GM12874 (cell line): ENCODE measurements around the gene FHIT.

Experiments used
- CTCF ChIP-seq: IDR thresholded peaks from 2 replicates; pipeline ENCODE4 v1.5.1; 2011; ENCODE audit warnings: low read depth, mild to moderate bottlenecking, control low read depth, low read length, moderate library complexity; ENCODE audit not compliant: insufficient read depth

FHIT gene

GRCh38 chr3:60048447-60048848 lies 1202.8 kb downstream of the FHIT start:
- no peak for TF ChIP-seq CTCF

- TF ChIP-seq CTCF, result no peak
These were observed 1203.6 kb downstream of the FHIT start for GRCh38 chr3:60047426-60048200.

GRCh38 chr3:60046210-60046609 lies 1205.0 kb downstream of the FHIT start:
- no peak for TF ChIP-seq CTCF

- TF ChIP-seq CTCF, result no peak
These were observed 1205.6 kb downstream of the FHIT start for GRCh38 chr3:60045686-60046085.

DNA sequence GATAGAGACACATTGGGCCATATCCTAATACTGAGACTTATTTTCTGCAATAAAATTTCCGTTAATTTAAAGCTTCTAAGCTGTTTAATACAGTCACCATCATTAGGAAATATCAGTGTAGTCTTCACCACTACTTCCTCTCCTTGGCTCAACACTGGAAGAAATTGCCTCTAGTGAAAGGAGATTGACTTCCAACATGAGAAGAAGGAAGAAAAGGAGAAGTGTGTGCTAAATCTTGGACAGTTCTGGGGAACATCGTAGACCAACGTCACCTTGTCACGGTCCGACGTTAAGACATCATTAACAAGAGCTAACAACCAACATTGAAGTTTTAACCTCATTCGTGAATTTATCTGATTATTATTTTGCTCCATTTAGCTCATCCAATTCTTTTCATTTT lies 1214.4 kb downstream of the FHIT start:
- TF ChIP-seq CTCF, result no peak

- TF ChIP-seq CTCF, result no peak
These were observed 1217.3 kb downstream of the FHIT start for GRCh38 chr3:60033901-60034453.

GRCh38 chr3:60030982-60031381 lies 1220.3 kb downstream of the FHIT start:
- no peak for TF ChIP-seq CTCF
